ENCODE results near the gene TRAF6. TPM values are rescaled to one million over a fixed set of nuclear protein-coding genes. Genes with fewer than 3 reads are reported as not detected.

The TRAF6 gene
- total and polyA plus RNA-seq, 9 of the 15 experiments (the other 6 are each of a cell fraction or from before 2014, with no cell fraction given), result 2.0 to 13.1 (median 8.2) TPM

DNA sequence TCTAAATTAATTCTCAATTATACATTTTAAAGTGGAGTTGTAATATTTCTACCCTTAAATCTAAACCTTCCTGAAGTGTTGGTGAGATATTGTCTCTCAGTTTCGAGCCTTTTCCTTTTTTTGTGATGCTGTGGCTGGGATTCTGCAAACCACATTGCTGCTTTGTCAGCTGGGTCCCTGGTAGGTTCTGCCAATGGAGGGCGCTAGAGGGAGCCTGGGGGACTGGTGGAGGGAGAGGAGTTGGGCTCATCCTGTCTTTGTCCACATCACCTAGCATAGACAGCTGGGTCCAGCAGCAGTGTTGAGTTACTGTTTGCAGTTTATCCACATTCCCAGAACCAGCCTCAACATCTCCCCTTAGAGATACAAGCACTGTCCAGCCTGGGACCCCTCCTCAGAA is 41.0 kb downstream of the TRAF6 start:
- FAIRE-seq (no peak), DNase-seq (ENCODE audit: extremely low read depth in 1 of 4, low spot score in 3 of 4) (peak; percentile 20 to 37 (median 26)), ATAC-seq (peak; percentile 65; the same call in 2 of the 3 replicates)
- TF ChIP-seq, protein P1, sequence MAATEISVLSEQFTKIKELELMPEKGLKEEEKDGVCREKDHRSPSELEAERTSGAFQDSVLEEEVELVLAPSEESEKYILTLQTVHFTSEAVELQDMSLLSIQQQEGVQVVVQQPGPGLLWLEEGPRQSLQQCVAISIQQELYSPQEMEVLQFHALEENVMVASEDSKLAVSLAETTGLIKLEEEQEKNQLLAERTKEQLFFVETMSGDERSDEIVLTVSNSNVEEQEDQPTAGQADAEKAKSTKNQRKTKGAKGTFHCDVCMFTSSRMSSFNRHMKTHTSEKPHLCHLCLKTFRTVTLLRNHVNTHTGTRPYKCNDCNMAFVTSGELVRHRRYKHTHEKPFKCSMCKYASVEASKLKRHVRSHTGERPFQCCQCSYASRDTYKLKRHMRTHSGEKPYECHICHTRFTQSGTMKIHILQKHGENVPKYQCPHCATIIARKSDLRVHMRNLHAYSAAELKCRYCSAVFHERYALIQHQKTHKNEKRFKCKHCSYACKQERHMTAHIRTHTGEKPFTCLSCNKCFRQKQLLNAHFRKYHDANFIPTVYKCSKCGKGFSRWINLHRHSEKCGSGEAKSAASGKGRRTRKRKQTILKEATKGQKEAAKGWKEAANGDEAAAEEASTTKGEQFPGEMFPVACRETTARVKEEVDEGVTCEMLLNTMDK (IDR thresholded peaks at IDR 0.05; ENCODE audit: borderline replicate concordance, insufficient read depth, low read depth, low read length, poor library complexity, severe bottlenecking), result peak; percentile 43
- TF ChIP-seq PYGO2 (tag; IDR thresholded peaks at IDR 0.05) (no peak), GATAD2A (IDR thresholded peaks at IDR 0.05) (no peak), TSC22D4 (tag; IDR thresholded peaks at IDR 0.05) (no peak), RAD21 (CRISPR knock-in tag; conservative IDR thresholded peaks at IDR 0.05 in 1 of 2, IDR thresholded peaks at IDR 0.05 in 1 of 2) (peak in 1 of 2 experiments; percentile 44; a peak in 2 of 4 replicates), HOXB6 (CRISPR knock-in tag; IDR thresholded peaks at IDR 0.05; ENCODE audit: borderline replicate concordance) (no peak), ZKSCAN1 (IDR thresholded peaks at IDR 0.05; ENCODE audit: low read depth, low read length) (no peak)
- TF ChIP-seq, protein P2, sequence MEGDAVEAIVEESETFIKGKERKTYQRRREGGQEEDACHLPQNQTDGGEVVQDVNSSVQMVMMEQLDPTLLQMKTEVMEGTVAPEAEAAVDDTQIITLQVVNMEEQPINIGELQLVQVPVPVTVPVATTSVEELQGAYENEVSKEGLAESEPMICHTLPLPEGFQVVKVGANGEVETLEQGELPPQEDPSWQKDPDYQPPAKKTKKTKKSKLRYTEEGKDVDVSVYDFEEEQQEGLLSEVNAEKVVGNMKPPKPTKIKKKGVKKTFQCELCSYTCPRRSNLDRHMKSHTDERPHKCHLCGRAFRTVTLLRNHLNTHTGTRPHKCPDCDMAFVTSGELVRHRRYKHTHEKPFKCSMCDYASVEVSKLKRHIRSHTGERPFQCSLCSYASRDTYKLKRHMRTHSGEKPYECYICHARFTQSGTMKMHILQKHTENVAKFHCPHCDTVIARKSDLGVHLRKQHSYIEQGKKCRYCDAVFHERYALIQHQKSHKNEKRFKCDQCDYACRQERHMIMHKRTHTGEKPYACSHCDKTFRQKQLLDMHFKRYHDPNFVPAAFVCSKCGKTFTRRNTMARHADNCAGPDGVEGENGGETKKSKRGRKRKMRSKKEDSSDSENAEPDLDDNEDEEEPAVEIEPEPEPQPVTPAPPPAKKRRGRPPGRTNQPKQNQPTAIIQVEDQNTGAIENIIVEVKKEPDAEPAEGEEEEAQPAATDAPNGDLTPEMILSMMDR (IDR thresholded peaks at IDR 0.05 in 2 of 3, conservative IDR thresholded peaks at IDR 0.05 in 1 of 3; ENCODE audit: insufficient read depth in 2 of 3, low read depth in 1 of 3, low read length in 3 of 3), result peak; percentile 39 to 44 (median 42)
- Histone ChIP-seq H4K20me1 (replicated peaks; ENCODE audit: control insufficient read depth, insufficient read depth, low read length) (no peaks in the 10 kb centered on the region), H2AFZ (ENCODE audit: low read depth, low read length) (no peak overlapping the region), H3K4me1 (replicated peaks in 1 of 2; ENCODE audit: control insufficient read depth in 2 of 2, insufficient read depth in 2 of 2, low read length in 2 of 2) (no peaks in the 10 kb centered on the region), H3K79me2 (ENCODE audit: control insufficient read depth, insufficient read depth, low read length) (no peaks in the 10 kb centered on the region), H3K27ac (ENCODE audit: extremely low read depth, low read depth, low read length) (no peak overlapping the region), H3K36me3 (ENCODE audit: control insufficient read depth, insufficient read depth, low read length) (no peaks in the 10 kb centered on the region), H3K9me3 (replicated peaks; ENCODE audit: control insufficient read depth, insufficient read depth, low read depth, low read length) (no peaks in the 10 kb centered on the region), H3K9ac (ENCODE audit: insufficient read depth in 1 of 2, low read depth in 2 of 2, low read length in 2 of 2) (no peak overlapping the region), H3K4me3 (no peak overlapping the region), H3K9me1 (ENCODE audit: control insufficient read depth, insufficient read depth, low read length) (no peaks in the 10 kb centered on the region), H3K27me3 (ENCODE audit: control insufficient read depth in 2 of 2, insufficient read depth in 2 of 2, low read length in 2 of 2) (peaks cover 5 to 15% of the 10 kb centered on the region in 2 experiments; a peak in 4 of 5 replicates), H3K4me2 (ENCODE audit: insufficient read depth, low read length) (no peak overlapping the region)
- BruUV-seq (replicated peaks), result no TSS peak
- POLR2A ChIA-PET, result no interaction called here
- intact Hi-C loops (cut with micrococcal nuclease) (no loop called here), in situ Hi-C loops (cut with MboI) (no loop called here)
- CTCF ChIA-PET (ENCODE audit: low intra/inter-chr PET ratio), result interaction anchor here (0.7 kb wide), 1 partner anchor 706 kb away, joined by 3 read pairs; no protein-coding TSS in a partner anchor
- 0% methylated on average over 2 of the region's 2 CpGs for WGBS (ENCODE audit: insufficient coverage, low coverage, missing lambda C conversion rate)
